ENCODE measurements around the gene TTC5. TPM values are rescaled to one million over a fixed set of nuclear protein-coding genes. Genes with fewer than 3 reads are reported as not detected.
"Not testable (repeated sequence)": the region's sequence is repeated elsewhere in the genome, so short reads cannot be mapped to it uniquely, and the experiment has no call there.

The TTC5 gene
- total RNA-seq, 1 donor from 2014 or later, result 24.6 TPM

DNA sequence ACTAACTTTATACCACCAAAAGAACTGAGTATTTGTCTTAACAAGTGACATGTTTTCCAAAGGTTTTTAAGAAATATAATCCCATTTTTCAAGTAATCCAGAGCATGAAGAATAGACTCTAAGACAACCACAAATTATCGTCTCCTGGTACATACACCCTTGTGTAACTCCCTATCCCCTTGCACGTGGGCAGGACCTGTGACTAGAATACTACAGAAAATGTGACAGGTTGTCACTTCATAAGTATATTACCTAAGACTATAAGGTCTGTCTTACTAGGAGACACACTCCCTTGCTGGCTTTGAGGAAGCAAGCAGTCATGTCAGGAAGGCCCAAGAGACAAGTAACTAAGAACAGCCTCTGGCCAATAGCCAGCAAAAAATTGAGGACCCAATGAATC lies 8.3 kb upstream of the TTC5 start:
- intact Hi-C loops (cut with micrococcal nuclease), result no loop called here

DNA sequence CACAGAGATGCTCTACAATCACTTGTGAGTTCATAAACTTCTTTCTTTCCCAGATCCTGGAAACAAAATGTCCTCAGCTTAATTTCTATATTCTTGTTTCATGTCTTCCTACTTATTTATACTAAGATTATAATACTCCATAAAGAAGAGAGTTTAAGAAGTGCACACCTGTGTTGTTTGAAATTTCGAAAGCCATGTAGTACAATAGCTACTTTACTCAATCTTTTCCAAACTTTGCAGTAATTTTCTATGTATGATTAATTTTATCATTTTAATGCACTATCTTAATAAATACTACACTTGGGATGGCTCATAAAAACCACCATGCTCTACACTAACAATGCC lies 300 bp upstream of the TTC5 start:
- intact Hi-C loops (cut with micrococcal nuclease), result no loop called here

GRCh38 chr14:20302042-20302755 lies 3.6 kb downstream of the TTC5 start:
- intact Hi-C loops (cut with micrococcal nuclease), result no loop called here

DNA sequence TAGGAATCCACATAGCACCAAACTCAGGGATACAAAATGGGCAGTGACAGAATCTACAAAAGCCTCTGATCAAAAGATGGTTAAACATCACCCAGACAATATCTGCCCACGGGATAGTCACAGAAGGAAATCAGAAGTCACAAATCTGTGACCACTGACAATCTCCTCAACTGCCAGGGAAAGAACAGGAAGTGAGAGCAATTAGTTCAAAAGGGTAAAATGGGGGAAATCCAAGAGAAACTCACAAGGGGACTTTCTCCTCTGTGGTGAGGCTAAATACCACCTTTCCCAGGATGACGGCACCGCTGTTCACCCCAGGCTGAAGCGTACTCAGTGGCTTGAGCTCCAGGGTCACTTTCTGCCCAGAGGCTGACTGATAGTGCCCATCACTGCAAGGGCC lies 10.7 kb downstream of the TTC5 start:
- intact Hi-C loops (cut with micrococcal nuclease), result no loop called here

- intact Hi-C loops (cut with micrococcal nuclease), result no loop called here
These were observed 11.1 kb downstream of the TTC5 start for GRCh38 chr14:20294636-20295035.

DNA sequence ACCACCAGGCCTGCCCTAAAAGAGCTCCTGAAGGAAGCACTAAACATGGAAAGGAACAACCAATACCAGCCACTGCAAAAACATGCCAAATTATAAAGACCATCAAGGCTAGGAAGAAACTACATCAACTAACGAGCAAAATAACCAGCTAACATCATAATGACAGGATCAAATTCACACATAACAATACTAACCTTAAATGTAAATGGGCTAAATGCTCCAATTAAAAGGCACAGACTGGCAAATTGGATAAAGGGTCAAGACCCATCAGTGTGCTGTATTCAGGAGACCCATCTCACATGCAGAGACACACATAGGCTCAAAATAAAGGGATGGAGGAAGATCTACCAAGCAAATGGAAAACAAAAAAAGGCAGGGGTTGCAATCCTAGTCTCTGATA lies 23.8 kb downstream of the TTC5 start:
- intact Hi-C loops (cut with micrococcal nuclease), result not testable (repeated sequence)

GRCh38 chr14:20280265-20280664 lies 25.5 kb downstream of the TTC5 start:
- intact Hi-C loops (cut with micrococcal nuclease), result not testable (repeated sequence)

GRCh38 chr14:20278414-20278813 lies 27.3 kb downstream of the TTC5 start:
- intact Hi-C loops (cut with micrococcal nuclease), result no loop called here

DNA sequence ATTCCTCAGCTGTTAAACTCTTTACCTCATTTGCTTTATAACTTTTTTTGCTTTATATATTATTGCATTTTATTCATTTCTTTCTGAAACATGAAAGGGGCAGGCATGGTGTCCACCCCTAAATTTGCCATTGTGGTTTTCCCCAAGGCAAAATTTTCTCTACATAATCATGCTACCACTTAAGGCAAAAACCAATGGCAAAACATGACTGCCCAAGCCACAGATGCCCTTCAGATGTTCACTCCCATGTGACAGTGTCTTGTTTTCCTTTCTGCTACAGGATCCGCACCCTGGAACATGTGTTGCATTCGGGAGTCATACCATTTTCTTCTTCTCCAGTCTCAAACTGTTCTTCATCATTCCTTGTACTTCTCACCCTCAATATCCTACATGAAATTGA lies 28.3 kb downstream of the TTC5 start:
- intact Hi-C loops (cut with micrococcal nuclease), result no loop called here

DNA sequence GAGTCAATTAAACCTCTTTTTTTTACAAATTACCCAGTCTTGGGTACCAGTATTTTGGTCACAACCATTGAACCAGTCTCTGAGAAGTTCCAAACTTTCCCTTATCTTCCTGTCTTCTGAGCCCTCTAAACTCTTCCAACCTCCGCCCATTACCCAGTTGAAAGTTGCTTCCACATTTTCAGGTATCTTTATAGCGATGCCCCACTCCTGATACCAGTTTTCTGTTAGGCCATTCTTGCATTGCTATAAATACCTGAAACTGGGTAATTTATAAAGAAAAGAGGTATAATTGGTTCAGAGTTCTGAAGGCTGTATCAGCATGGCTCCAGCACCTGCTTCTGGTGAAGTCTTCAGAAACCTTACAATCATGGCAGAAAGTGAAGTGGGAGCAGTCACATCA lies 31.7 kb downstream of the TTC5 start:
- intact Hi-C loops (cut with micrococcal nuclease), result no loop called here

- intact Hi-C loops (cut with micrococcal nuclease), result not testable (repeated sequence)
These were observed 41.4 kb downstream of the TTC5 start for GRCh38 chr14:20264361-20264760.

- intact Hi-C loops (cut with micrococcal nuclease), result no loop called here
These were observed 43.1 kb downstream of the TTC5 start for GRCh38 chr14:20262642-20263128.

DNA sequence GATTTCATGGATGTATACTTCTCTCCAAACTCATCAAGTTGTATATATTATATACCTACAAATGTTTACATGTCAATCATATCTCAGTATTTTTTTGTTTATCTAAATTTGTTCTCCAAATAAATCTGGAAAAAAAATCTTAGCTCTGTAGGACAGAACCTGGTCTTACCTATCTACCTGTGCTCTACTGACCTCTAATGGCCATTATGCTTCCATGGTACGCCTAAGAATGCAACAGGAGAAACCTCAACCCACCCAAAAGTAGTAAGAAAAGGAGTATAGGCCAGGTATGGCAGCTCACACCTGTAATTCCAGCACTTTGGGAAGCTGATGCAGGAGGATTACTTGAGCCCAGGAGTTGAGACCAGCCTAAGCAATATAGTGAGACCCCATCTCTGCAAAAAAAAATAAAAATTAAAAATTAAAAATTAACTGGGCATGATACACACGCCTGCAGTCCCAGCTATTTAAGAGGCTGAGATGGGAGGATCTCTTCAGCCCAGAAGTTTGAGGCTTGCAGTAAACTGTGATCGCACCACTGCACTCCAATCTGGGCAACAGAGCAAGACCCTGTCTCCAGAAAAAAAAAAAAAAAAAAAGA lies 58.0 kb downstream of the TTC5 start:
- intact Hi-C loops (cut with micrococcal nuclease), result no loop called here

Other genes starting within 250 kb of the TTC5 start
- gene OR4L1, start 245.9 kb downstream of the TTC5 start, total RNA-seq, result not detected in 2 replicates
- gene OR4K17, start 195.2 kb downstream of the TTC5 start, total RNA-seq, result not detected in 2 replicates
- not detected in 2 replicates for gene OR4N5, start 167.1 kb downstream of the TTC5 start, total RNA-seq
- gene OR11G2, start 115.1 kb downstream of the TTC5 start, total RNA-seq, result not detected in 2 replicates
- gene OR11H6, start 82.2 kb downstream of the TTC5 start, total RNA-seq, result not detected in 2 replicates
- not detected in 2 replicates for gene OR11H7, start 77.0 kb downstream of the TTC5 start, total RNA-seq
- not detected in 2 replicates for gene OR11H4, start 66.7 kb downstream of the TTC5 start, total RNA-seq
- 26.3 and 28.5 TPM in 2 replicates for gene CCNB1IP1, start 27.3 kb upstream of the TTC5 start, total RNA-seq
- 28.5 and 32.7 TPM in 2 replicates for gene PARP2, start 37.7 kb upstream of the TTC5 start, total RNA-seq
- 35.3 and 36.3 TPM in 2 replicates for gene TEP1, start 107.5 kb upstream of the TTC5 start, total RNA-seq
- gene KLHL33, start 130.2 kb upstream of the TTC5 start, total RNA-seq, result 0.05 and 0.11 TPM in 2 replicates
- 64.5 and 66.6 TPM in 2 replicates for gene OSGEP, start 148.9 kb upstream of the TTC5 start, total RNA-seq
- 169 and 170 TPM in 2 replicates for gene APEX1, start 149.3 kb upstream of the TTC5 start, total RNA-seq
- 34.2 and 36.1 TPM in 2 replicates for gene PIP4P1, start 155.5 kb upstream of the TTC5 start, total RNA-seq
- gene PNP, start 163.5 kb upstream of the TTC5 start, total RNA-seq, result 158 and 160 TPM in 2 replicates
- 0.50 and 0.52 TPM in 2 replicates for gene RNASE10, start 199.6 kb upstream of the TTC5 start, total RNA-seq